ENCODE measurements around the gene CLK1.

CLK1 gene

GRCh38 chr2:200811333-200812121, 52.9 kb downstream of the CLK1 start, which contains the start of gene BZW1:
TSS of gene BZW1 (plus strand) at chr2:200811910. CDS start at chr2:200813218, 1,308 bp downstream.
- DNase-seq (ENCODE audit: low spot score): peak; percentile 98

DNA sequence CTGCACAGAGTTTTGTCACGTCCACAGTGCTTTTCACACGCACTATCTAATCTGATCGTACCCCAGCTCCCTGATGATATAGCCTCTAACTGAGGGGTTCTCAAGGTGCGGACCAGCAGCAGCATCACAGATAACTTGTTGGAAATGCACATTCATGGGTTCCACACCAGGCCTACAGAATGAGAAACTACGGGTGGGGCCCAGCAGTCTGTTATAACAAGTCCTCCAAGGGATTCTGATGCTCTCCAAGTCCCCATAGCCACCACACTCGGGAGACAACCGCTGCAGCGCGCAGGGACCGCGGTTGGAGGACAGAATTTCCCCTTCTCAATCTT, 53.5 kb downstream of the CLK1 start:
- no peak for DNase-seq (ENCODE audit: low spot score)

- peak; percentile 11 for DNase-seq (ENCODE audit: low spot score)
Observed at GRCh38 chr2:200810252-200810997, 54.0 kb downstream of the CLK1 start.

DNA sequence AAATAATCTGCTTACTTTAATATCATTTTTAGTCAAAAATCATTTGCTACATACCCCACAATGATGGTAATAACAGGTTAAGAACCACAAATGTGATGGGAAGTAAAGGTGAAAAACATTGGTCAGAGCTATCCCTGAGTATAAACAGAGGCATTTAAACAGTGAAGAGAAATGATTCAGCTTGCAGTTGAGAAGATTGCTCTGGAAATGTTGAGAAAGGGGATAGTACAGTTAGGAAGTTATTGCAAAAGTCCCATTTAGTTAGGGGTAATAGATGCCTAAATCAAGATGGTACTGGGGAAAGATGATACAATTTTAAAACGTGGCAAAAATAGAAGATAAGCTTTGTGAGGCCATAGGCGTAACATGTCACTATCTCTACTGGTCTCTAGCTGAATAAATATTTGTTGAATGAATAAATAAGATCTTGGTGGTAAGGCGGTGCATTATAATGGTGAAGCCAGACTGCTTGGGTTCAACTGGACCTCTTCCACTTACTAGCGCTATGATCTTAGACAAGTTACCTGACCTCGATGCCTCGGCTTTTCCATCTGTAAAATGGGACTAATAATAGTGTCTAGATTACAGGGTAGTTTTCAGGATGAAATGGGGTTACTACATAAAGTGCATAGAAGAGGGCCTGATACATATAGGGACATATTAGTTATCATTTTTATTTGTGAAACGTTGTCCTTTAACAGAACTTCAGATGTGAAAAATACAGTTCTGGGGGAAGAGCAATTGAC, 54.8 kb downstream of the CLK1 start:
- DNase-seq (ENCODE audit: low spot score): no peak
